ENCODE results near the gene KRTAP1-1. TPM values are rescaled to one million over a fixed set of nuclear protein-coding genes. Genes with fewer than 3 reads are reported as not detected.

Gene KRTAP1-1
- total RNA-seq, 2 experiments from 2014 or later = not detected

DNA sequence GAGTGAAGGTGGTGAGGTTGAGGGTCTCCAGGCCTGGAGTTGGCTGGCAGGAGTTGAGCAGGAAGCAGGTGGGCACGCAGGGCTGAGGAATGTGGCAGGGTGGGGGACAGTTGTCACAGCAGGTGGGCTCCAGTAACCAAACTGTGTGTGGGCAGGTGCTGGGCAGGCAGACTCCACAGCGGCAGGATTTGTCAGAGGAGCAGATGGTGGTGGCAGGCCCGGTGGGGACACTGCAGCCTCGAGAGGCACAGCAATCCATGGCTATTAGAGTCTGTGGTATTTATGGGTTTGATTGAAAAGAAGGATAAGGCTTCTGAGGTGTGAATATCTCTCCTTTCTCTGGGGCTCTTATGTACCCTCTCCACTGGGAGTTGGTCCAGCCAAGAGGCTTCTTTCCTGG lies 47.4 kb downstream of the KRTAP1-1 start, which contains the start of gene KRTAP3-3:
KRTAP3-3 (minus strand) TSS at position 326 of the 400 bp plus-strand sequence; CDS start at position 259, 67 bp downstream.
- no peaks in the 10 kb centered on the region for H3K4me1 Mint-ChIP-seq (ENCODE audit: low read depth)
- intact Hi-C loops (cut with DNase I, micrococcal nuclease) = no loop called here
- H3K36me3 Mint-ChIP-seq (ENCODE audit: low read depth) = no peaks in the 10 kb centered on the region
- H3K4me3 Mint-ChIP-seq = no peak within 1 kb of the TSS
- no peaks in the 10 kb centered on the region for H3K9me3 Mint-ChIP-seq
- Histone ChIP-seq H3K27ac (ENCODE audit: low read depth in 1 of 2, low read length in 2 of 2) (no peak within 1 kb of the TSS), H3K4me1 (ENCODE audit: insufficient read depth, low read length) (no peaks in the 10 kb centered on the region), H3K4me3 (ENCODE audit: low read length) (no peak within 1 kb of the TSS), H3K9me3 (ENCODE audit: control insufficient read depth in 1 of 2, insufficient read depth in 1 of 2, low read length in 2 of 2) (no peaks in the 10 kb centered on the region), H3K27me3 (ENCODE audit: control insufficient read depth in 1 of 2, insufficient read depth in 2 of 2, low read length in 2 of 2) (peaks cover 12 to 34% of the 10 kb centered on the region in 2 experiments), H3K36me3 (ENCODE audit: insufficient read depth, low read length) (no peaks in the 10 kb centered on the region)
- ChIA-PET POLR2A (interaction anchor here (0.7 kb wide), 1 partner anchor 10 kb away, joined by 3 read pairs; no protein-coding TSS in a partner anchor), CTCF (interaction anchor here (0.6 kb wide), 1 partner anchor 202 kb away, joined by 3 read pairs; no protein-coding TSS in a partner anchor)
- DNase-seq = no peak
- no peak for ATAC-seq (ENCODE audit: poor library complexity)
- peaks cover 64% of the 10 kb centered on the region for H3K27me3 Mint-ChIP-seq
- H3K27ac Mint-ChIP-seq = no peak within 1 kb of the TSS
- TF ChIP-seq, protein P1, sequence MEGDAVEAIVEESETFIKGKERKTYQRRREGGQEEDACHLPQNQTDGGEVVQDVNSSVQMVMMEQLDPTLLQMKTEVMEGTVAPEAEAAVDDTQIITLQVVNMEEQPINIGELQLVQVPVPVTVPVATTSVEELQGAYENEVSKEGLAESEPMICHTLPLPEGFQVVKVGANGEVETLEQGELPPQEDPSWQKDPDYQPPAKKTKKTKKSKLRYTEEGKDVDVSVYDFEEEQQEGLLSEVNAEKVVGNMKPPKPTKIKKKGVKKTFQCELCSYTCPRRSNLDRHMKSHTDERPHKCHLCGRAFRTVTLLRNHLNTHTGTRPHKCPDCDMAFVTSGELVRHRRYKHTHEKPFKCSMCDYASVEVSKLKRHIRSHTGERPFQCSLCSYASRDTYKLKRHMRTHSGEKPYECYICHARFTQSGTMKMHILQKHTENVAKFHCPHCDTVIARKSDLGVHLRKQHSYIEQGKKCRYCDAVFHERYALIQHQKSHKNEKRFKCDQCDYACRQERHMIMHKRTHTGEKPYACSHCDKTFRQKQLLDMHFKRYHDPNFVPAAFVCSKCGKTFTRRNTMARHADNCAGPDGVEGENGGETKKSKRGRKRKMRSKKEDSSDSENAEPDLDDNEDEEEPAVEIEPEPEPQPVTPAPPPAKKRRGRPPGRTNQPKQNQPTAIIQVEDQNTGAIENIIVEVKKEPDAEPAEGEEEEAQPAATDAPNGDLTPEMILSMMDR (IDR thresholded peaks at IDR 0.05) = no peak

DNA sequence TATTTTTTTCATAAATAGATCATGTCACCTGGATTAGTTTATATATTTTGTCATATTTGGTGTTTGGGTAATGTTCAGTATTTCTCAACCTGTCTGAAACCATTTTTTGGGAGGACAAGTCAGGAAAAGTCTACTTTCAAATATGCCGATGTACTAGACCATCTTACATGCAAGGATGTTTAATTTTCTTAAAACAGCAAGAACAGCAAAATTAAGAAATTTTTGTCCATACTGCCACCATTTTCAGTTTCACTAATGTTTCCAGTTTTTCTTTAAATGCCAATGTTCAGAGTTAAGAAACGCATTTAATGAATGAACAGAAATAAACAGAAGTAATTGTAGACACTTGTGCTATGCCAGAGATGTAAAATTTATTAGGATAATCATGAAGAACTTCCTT lies 48.2 kb downstream of the KRTAP1-1 start:
- intact Hi-C loops (cut with DNase I, micrococcal nuclease) = no loop called here
- Histone ChIP-seq H3K27me3 (ENCODE audit: control insufficient read depth in 1 of 2, insufficient read depth in 2 of 2, low read length in 2 of 2) (peaks cover 12 to 28% of the 10 kb centered on the region in 2 experiments), H3K27ac (ENCODE audit: low read depth in 1 of 2, low read length in 2 of 2) (no peak overlapping the region), H3K4me3 (ENCODE audit: low read length) (no peak overlapping the region), H3K4me1 (ENCODE audit: insufficient read depth, low read length) (no peaks in the 10 kb centered on the region), H3K9me3 (ENCODE audit: control insufficient read depth in 1 of 2, insufficient read depth in 1 of 2, low read length in 2 of 2) (no peaks in the 10 kb centered on the region), H3K36me3 (ENCODE audit: insufficient read depth, low read length) (no peaks in the 10 kb centered on the region)
- Mint-ChIP-seq H3K9me3 (no peaks in the 10 kb centered on the region), H3K36me3 (ENCODE audit: low read depth) (no peaks in the 10 kb centered on the region), H3K4me3 (no peak overlapping the region), H3K4me1 (ENCODE audit: low read depth) (no peaks in the 10 kb centered on the region), H3K27me3 (peaks cover 62% of the 10 kb centered on the region), H3K27ac (no peak overlapping the region)
- DNase-seq = no peak
- no peak for ATAC-seq (ENCODE audit: poor library complexity)
- TF ChIP-seq, protein P1 (IDR thresholded peaks at IDR 0.05) = no peak
- ChIA-PET POLR2A (no interaction called here), CTCF (interaction anchor here (0.6 kb wide), 1 partner anchor 203 kb away, joined by 3 read pairs; no protein-coding TSS in a partner anchor)

DNA sequence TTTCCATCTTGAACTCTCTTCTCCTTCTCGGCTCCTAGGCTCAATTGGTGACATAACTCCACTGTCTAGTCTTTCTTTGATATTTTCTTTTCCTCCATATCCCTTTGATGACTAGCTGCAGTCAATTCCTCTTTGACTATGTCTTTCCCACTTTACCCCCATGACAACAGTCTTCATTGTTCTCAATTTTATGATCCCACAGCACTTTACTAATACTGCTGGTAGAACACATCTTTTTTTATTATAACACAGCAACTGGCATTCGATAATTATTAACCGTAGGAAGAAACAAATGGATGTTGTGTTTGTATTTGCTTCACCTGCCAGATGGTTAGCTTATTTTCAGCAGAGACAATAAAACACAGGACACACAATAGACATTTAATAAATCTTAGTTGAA lies 48.6 kb downstream of the KRTAP1-1 start:
- Mint-ChIP-seq H3K4me3 (no peak overlapping the region), H3K36me3 (ENCODE audit: low read depth) (no peaks in the 10 kb centered on the region), H3K27ac (no peak overlapping the region), H3K9me3 (no peaks in the 10 kb centered on the region), H3K4me1 (ENCODE audit: low read depth) (no peaks in the 10 kb centered on the region), H3K27me3 (peaks cover 57% of the 10 kb centered on the region)
- POLR2A ChIA-PET = no interaction called here
- TF ChIP-seq, protein P1 (IDR thresholded peaks at IDR 0.05) = no peak
- H3K27ac ChIP-seq (ENCODE audit: low read depth in 1 of 2, low read length in 2 of 2) = no peak overlapping the region
- ATAC-seq (ENCODE audit: poor library complexity) = no peak
- peaks cover 10 to 28% of the 10 kb centered on the region in 2 experiments for H3K27me3 ChIP-seq (ENCODE audit: control insufficient read depth in 1 of 2, insufficient read depth in 2 of 2, low read length in 2 of 2)
- no peak for DNase-seq
- H3K36me3 ChIP-seq (ENCODE audit: insufficient read depth, low read length) = no peaks in the 10 kb centered on the region
- H3K9me3 ChIP-seq (ENCODE audit: control insufficient read depth in 1 of 2, insufficient read depth in 1 of 2, low read length in 2 of 2) = no peaks in the 10 kb centered on the region
- CTCF ChIA-PET = no interaction called here
- H3K4me1 ChIP-seq (ENCODE audit: insufficient read depth, low read length) = no peaks in the 10 kb centered on the region
- H3K4me3 ChIP-seq (ENCODE audit: low read length) = no peak overlapping the region
- intact Hi-C loops (cut with DNase I, micrococcal nuclease) = no loop called here

Other genes starting within 250 kb of the KRTAP1-1 start
- gene KRT28, start 241.5 kb downstream of the KRTAP1-1 start, total RNA-seq = not detected
- gene KRT10, start 218.8 kb downstream of the KRTAP1-1 start, total RNA-seq = 10 to 100 TPM; 32.2 to 37.1 TPM
- gene KRT12, start 174.2 kb downstream of the KRTAP1-1 start, total RNA-seq = not detected
- not detected for gene KRT20, start 156.2 kb downstream of the KRTAP1-1 start, total RNA-seq
- not detected for gene KRT23, start 103.8 kb downstream of the KRTAP1-1 start, total RNA-seq
- gene KRT39, start 74.5 kb downstream of the KRTAP1-1 start, total RNA-seq = not detected
- gene KRT40, start 57.1 kb downstream of the KRTAP1-1 start, total RNA-seq = not detected
- not detected for gene KRTAP3-3, start 47.3 kb downstream of the KRTAP1-1 start, total RNA-seq
- not detected for gene KRTAP3-2, start 41.5 kb downstream of the KRTAP1-1 start, total RNA-seq
- gene KRTAP3-1, start 32.3 kb downstream of the KRTAP1-1 start, total RNA-seq = not detected
- gene KRTAP1-5, start 14.2 kb downstream of the KRTAP1-1 start, total RNA-seq = not detected
- gene KRTAP1-4, start 11.3 kb downstream of the KRTAP1-1 start, total RNA-seq = not detected
- not detected for gene KRTAP1-3, start 6.6 kb downstream of the KRTAP1-1 start, total RNA-seq
- gene KRTAP2-1, start 5.9 kb upstream of the KRTAP1-1 start, total RNA-seq = not detected
- gene KRTAP2-2, start 13.8 kb upstream of the KRTAP1-1 start, total RNA-seq = not detected
- gene KRTAP2-3, start 18.7 kb upstream of the KRTAP1-1 start, total RNA-seq = not detected
- gene KRTAP2-4, start 24.4 kb upstream of the KRTAP1-1 start, total RNA-seq = not detected
- not detected for gene KRTAP4-7, start 42.7 kb upstream of the KRTAP1-1 start, total RNA-seq
- not detected for gene KRTAP4-8, start 56.7 kb upstream of the KRTAP1-1 start, total RNA-seq
- gene KRTAP4-16, start 60.8 kb upstream of the KRTAP1-1 start, total RNA-seq = not detected
- gene KRTAP4-9, start 63.9 kb upstream of the KRTAP1-1 start, total RNA-seq = not detected
- not detected for gene KRTAP4-11, start 76.9 kb upstream of the KRTAP1-1 start, total RNA-seq
- gene KRTAP4-12, start 82.7 kb upstream of the KRTAP1-1 start, total RNA-seq = not detected
- gene KRTAP4-6, start 99.1 kb upstream of the KRTAP1-1 start, total RNA-seq = not detected
- gene KRTAP4-5, start 108.4 kb upstream of the KRTAP1-1 start, total RNA-seq = not detected
- gene KRTAP4-4, start 119.3 kb upstream of the KRTAP1-1 start, total RNA-seq = not detected
- not detected for gene KRTAP4-3, start 126.8 kb upstream of the KRTAP1-1 start, total RNA-seq
- not detected for gene KRTAP4-2, start 136.8 kb upstream of the KRTAP1-1 start, total RNA-seq
- not detected for gene KRTAP4-1, start 143.5 kb upstream of the KRTAP1-1 start, total RNA-seq
- gene KRTAP9-1, start 148.4 kb upstream of the KRTAP1-1 start, total RNA-seq = not detected
- gene KRTAP9-2, start 185.2 kb upstream of the KRTAP1-1 start, total RNA-seq = not detected
- gene KRTAP9-3, start 191.0 kb upstream of the KRTAP1-1 start, total RNA-seq = not detected
- gene KRTAP9-8, start 196.5 kb upstream of the KRTAP1-1 start, total RNA-seq = not detected
- not detected for gene KRTAP9-4, start 208.2 kb upstream of the KRTAP1-1 start, total RNA-seq
- not detected for gene KRTAP9-9, start 213.9 kb upstream of the KRTAP1-1 start, total RNA-seq
- gene KRTAP9-6, start 223.9 kb upstream of the KRTAP1-1 start, total RNA-seq = not detected
- not detected for gene KRTAP9-7, start 234.2 kb upstream of the KRTAP1-1 start, total RNA-seq